22Rv1 (cell line): ENCODE data around the gene PPP1R13B.
"Not testable (repeated sequence)": the region's sequence is repeated elsewhere in the genome, so short reads cannot be mapped to it uniquely, and the experiment has no call there.

Experiments
- H3K27ac ChIP-seq: fragments of 450-650 bp; 2 replicates; pipeline ENCODE4 v1.5.1; 2017
- CTCF ChIP-seq: fragments of 450-650 bp; IDR thresholded peaks from 2 replicates; pipeline ENCODE4 v1.5.1; 2017; ENCODE audit warnings: mild to moderate bottlenecking
- ZFX ChIP-seq: fragments of 450-650 bp; IDR thresholded peaks from 2 replicates; pipeline ENCODE4 v1.6.1; 2017; ENCODE audit warnings: antibody characterized with exemption, borderline replicate concordance

PPP1R13B gene

GRCh38 chr14:103694572-103695026 is 152.8 kb downstream of the PPP1R13B start:
- TF ChIP-seq ZFX, result no peak
- peak; percentile 21 for TF ChIP-seq CTCF
- no peak overlapping the region for H3K27ac ChIP-seq

- H3K27ac ChIP-seq, result peak overlapping the region; percentile 36
These were observed 153.9 kb downstream of the PPP1R13B start for GRCh38 chr14:103693515-103693914.

GRCh38 chr14:103692871-103693270 is 154.5 kb downstream of the PPP1R13B start:
- TF ChIP-seq CTCF, result no peak
- no peak for TF ChIP-seq ZFX
- H3K27ac ChIP-seq, result peak overlapping the region; percentile 36

More at GRCh38 chr14:103693515-103693914, 153.9 kb downstream of the PPP1R13B start:
- TF ChIP-seq ZFX, result no peak
- TF ChIP-seq CTCF, result no peak

GRCh38 chr14:103692159-103692558 is 155.2 kb downstream of the PPP1R13B start:
- no peak for TF ChIP-seq ZFX
- H3K27ac ChIP-seq, result no peak overlapping the region

- H3K27ac ChIP-seq, result not testable (repeated sequence)
These were observed 155.7 kb downstream of the PPP1R13B start for GRCh38 chr14:103691655-103692054.

GRCh38 chr14:103690332-103690731 is 157.0 kb downstream of the PPP1R13B start:
- TF ChIP-seq ZFX, result no peak
- no peak overlapping the region for H3K27ac ChIP-seq

GRCh38 chr14:103688906-103689902 is 158.2 kb downstream of the PPP1R13B start:
- H3K27ac ChIP-seq, result no peak overlapping the region

GRCh38 chr14:103688441-103688840 is 158.9 kb downstream of the PPP1R13B start:
- H3K27ac ChIP-seq, result no peak overlapping the region
- TF ChIP-seq CTCF (no peak), ZFX (no peak)

More at GRCh38 chr14:103688906-103689902, 158.2 kb downstream of the PPP1R13B start:
- TF ChIP-seq CTCF (no peak), ZFX (no peak)

- TF ChIP-seq CTCF, result no peak
- no peak for TF ChIP-seq ZFX
These were observed 159.7 kb downstream of the PPP1R13B start for GRCh38 chr14:103687712-103688111.

More at GRCh38 chr14:103687712-103688111, 159.7 kb downstream of the PPP1R13B start:
- no peak overlapping the region for H3K27ac ChIP-seq
